GM12864 (cell line): Measurements from ENCODE around the gene PPM1F.

Experiments
- DNase-seq: peaks from one replicate; pipeline ENCODE4 v3.0.0-alpha.2; 2011; ENCODE audit warnings: low read depth
- H3K4me3 ChIP-seq: 2 replicates; pipeline ENCODE4 v1.5.1; 2011; ENCODE audit warnings: mild to moderate bottlenecking, low read depth, low read length, control low read depth
- CTCF ChIP-seq: IDR thresholded peaks from 2 replicates; pipeline ENCODE4 v1.5.1; 2011; ENCODE audit warnings: low read depth, mild to moderate bottlenecking, moderate library complexity, low read length, control low read depth, inconsistent platforms; ENCODE audit errors: missing control alignments

Gene PPM1F

GRCh38 chr22:21949569-21949918 is 3.1 kb downstream of the PPM1F start:
- TF ChIP-seq CTCF: no peak
- DNase-seq: no peak
- H3K4me3 ChIP-seq: no peak overlapping the region

GRCh38 chr22:21948824-21949568 is 3.7 kb downstream of the PPM1F start:
- DNase-seq: no peak
- H3K4me3 ChIP-seq: no peak overlapping the region
- TF ChIP-seq CTCF: no peak

GRCh38 chr22:21948390-21948789 is 4.3 kb downstream of the PPM1F start:
- no peak for TF ChIP-seq CTCF
- H3K4me3 ChIP-seq: no peak overlapping the region
- DNase-seq: no peak

- TF ChIP-seq CTCF: no peak
- DNase-seq: no peak
- no peak overlapping the region for H3K4me3 ChIP-seq
Measured at GRCh38 chr22:21947040-21948014, 5.3 kb downstream of the PPM1F start.

GRCh38 chr22:21946262-21946925 is 6.3 kb downstream of the PPM1F start:
- no peak for TF ChIP-seq CTCF
- DNase-seq: no peak
- H3K4me3 ChIP-seq: no peak overlapping the region

- DNase-seq: no peak
- TF ChIP-seq CTCF: no peak
- H3K4me3 ChIP-seq: no peak overlapping the region
Measured at GRCh38 chr22:21945453-21946261, 7.0 kb downstream of the PPM1F start.
